BE2C (cell line): ENCODE data around the gene SFT2D3.

Experiments
- DNase-seq: peaks from one replicate; pipeline ENCODE4 v3.0.0-alpha.2; 2020
- H3K27me3 ChIP-seq: fragments of 250-450 bp; sonication (Bioruptor Pico); 2 replicates; pipeline ENCODE4 v1.5.1; 2020; ENCODE audit warnings: mild to moderate bottlenecking
- H3K36me3 ChIP-seq: fragments of 250-450 bp; sonication (Bioruptor Pico); 2 replicates; pipeline ENCODE4 v1.5.1; 2020; ENCODE audit warnings: mild to moderate bottlenecking
- H3K4me1 ChIP-seq: fragments of 250-450 bp; sonication (Bioruptor Pico); 2 replicates; pipeline ENCODE4 v1.5.1; 2020
- H3K4me3 ChIP-seq: 2 replicates; pipeline ENCODE4 v1.5.1; 2011; ENCODE audit warnings: low read depth, low read length
- H3K9me3 ChIP-seq: fragments of 250-450 bp; sonication (Bioruptor Pico); 2 replicates; pipeline ENCODE4 v1.5.1; 2020
- TF ChIP-seq, protein P1 (sequence below): IDR thresholded peaks from 2 replicates; pipeline ENCODE4 v1.5.1; 2012; ENCODE audit warnings: mild to moderate bottlenecking, low read depth, low read length

Gene SFT2D3

GRCh38 chr2:127733113-127733815, 32.0 kb downstream of the SFT2D3 start:
- TF ChIP-seq, protein P1, sequence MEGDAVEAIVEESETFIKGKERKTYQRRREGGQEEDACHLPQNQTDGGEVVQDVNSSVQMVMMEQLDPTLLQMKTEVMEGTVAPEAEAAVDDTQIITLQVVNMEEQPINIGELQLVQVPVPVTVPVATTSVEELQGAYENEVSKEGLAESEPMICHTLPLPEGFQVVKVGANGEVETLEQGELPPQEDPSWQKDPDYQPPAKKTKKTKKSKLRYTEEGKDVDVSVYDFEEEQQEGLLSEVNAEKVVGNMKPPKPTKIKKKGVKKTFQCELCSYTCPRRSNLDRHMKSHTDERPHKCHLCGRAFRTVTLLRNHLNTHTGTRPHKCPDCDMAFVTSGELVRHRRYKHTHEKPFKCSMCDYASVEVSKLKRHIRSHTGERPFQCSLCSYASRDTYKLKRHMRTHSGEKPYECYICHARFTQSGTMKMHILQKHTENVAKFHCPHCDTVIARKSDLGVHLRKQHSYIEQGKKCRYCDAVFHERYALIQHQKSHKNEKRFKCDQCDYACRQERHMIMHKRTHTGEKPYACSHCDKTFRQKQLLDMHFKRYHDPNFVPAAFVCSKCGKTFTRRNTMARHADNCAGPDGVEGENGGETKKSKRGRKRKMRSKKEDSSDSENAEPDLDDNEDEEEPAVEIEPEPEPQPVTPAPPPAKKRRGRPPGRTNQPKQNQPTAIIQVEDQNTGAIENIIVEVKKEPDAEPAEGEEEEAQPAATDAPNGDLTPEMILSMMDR, result no peak
- Histone ChIP-seq H3K4me1 (no peaks in the 10 kb centered on the region), H3K4me3 (no peak overlapping the region), H3K9me3 (no peaks in the 10 kb centered on the region), H3K36me3 (no peaks in the 10 kb centered on the region), H3K27me3 (no peaks in the 10 kb centered on the region)
- DNase-seq, result no peak

DNA sequence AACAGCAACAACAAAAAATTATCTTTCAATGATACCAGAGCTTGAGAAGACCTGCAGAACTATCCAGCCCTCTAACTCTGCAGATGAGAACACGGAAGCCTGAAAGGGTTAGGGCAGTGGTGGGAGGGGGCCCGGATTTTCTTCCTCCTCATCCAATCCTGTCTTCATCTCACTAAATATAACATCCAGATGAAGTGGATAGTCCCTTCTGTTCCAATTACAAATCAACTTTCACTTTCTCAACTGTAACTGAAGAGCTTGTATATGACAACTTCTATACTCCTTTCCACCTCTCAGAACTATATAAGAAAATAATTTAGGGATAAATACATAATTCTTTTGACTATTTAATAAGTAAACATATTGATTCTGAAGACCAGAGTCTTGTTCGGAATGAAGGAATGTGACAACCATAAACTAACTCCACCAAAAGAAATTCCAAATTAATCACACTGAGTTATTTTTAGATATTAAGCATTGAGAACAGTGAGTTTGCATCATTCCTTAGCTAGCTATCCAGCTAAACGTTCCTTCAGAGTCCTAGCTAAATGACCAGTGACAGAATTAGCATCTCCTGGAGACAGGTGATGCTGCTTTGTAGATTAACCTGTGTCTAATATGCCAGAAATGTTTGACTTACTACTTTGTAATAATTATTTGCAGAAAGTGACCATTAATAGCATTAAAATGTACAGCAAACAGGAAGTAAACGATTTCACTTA, 32.7 kb downstream of the SFT2D3 start:
- Histone ChIP-seq H3K4me3 (no peak overlapping the region), H3K27me3 (no peaks in the 10 kb centered on the region), H3K9me3 (no peaks in the 10 kb centered on the region), H3K36me3 (no peaks in the 10 kb centered on the region), H3K4me1 (no peaks in the 10 kb centered on the region)
- TF ChIP-seq, protein P1, result no peak
- no peak for DNase-seq

GRCh38 chr2:127735044-127735443, 33.7 kb downstream of the SFT2D3 start:
- H3K4me1 ChIP-seq, result no peaks in the 10 kb centered on the region
- no peaks in the 10 kb centered on the region for H3K36me3 ChIP-seq
- H3K9me3 ChIP-seq, result no peaks in the 10 kb centered on the region
- no peak for DNase-seq
- TF ChIP-seq, protein P1, result no peak
- H3K4me3 ChIP-seq, result no peak overlapping the region
- no peaks in the 10 kb centered on the region for H3K27me3 ChIP-seq

DNA sequence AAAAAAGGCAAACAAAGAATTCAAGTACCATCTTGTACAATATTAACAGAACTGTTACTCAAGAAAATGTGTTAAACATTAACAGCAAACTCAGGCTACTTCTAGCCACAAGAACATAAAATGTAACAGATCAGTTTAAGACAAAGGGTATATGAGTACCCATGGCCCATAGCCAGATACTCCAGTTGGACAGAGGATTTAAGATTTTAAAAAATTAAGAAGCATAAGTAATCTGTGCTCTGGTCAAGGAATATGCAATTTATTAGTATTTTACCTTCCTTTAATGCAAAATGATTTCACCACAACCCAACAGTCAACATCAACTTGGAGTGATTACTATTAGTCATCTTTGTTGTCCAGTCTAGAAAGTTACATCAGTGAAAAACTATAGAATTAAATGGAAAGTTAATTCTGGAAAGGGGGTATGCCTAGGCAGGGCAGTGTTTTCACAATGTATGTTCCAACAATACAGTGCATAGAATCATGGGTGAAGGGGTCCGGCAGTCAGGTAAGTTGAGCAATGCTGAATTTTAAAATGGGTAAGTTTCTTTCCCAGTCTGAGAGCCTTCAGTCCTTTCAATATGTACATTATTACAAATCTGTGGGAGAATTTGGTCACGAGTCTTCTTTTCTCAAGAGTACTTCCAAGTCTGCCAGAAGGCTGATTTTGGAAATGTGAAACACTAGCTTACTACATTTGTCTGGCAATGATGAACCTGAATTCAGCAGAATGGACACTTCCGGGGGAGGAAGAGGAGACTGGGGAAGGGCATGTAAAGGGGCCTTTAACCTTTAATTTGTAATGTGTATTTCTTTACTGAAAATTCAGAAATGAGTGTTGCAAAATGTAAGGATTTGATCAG, 34.5 kb downstream of the SFT2D3 start:
- no peaks in the 10 kb centered on the region for H3K4me1 ChIP-seq
- H3K9me3 ChIP-seq, result no peaks in the 10 kb centered on the region
- DNase-seq, result no peak
- H3K27me3 ChIP-seq, result no peaks in the 10 kb centered on the region
- TF ChIP-seq, protein P1, result no peak
- no peaks in the 10 kb centered on the region; the same call in 1 of the 2 replicates for H3K36me3 ChIP-seq
- no peak overlapping the region for H3K4me3 ChIP-seq

DNA sequence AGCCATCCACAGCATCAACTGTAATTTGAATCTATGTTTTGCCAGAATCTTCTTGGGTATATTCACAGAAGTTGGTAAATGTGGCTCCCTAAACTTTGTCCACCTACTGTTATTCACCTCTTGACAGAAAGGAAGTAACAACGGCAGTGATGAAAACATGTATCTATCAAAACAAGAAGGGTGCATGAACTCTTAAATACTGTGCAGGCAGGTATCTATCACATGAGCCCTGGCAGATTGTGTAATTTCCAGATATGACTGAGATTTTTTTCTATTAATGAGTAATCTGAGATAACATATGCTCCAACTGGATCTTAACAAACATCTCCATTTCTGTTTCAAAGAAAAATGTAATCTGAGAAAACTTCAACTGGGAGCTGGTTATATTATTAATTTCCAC, 36.6 kb downstream of the SFT2D3 start:
- no peak for DNase-seq
- Histone ChIP-seq H3K4me3 (no peak overlapping the region), H3K27me3 (no peaks in the 10 kb centered on the region), H3K9me3 (no peaks in the 10 kb centered on the region), H3K4me1 (no peaks in the 10 kb centered on the region), H3K36me3 (no peaks in the 10 kb centered on the region; the same call in 1 of the 2 replicates)
- TF ChIP-seq, protein P1, result no peak
